OCI-LY1 (cell line): ENCODE results near the gene SLAIN1.

Source experiments
- H2AFZ ChIP-seq: fragments of 200-600 bp; sonication (generic), shearing (Covaris generic); 2 replicates; pipeline ENCODE4 v1.6.0; 2014; ENCODE audit warnings: antibody characterized with exemption, mild to moderate bottlenecking, low read length
- H3F3A ChIP-seq: fragments of 200-600 bp; sonication (generic), shearing (Covaris generic); 2 replicates; pipeline ENCODE4 v1.6.0; 2014; ENCODE audit warnings: mild to moderate bottlenecking, antibody characterized with exemption, low read length, moderate library complexity; ENCODE audit not compliant: insufficient read depth
- H3K27ac ChIP-seq: fragments of 200-600 bp; sonication (generic); 2 replicates; pipeline ENCODE4 v1.5.1; 2014; ENCODE audit warnings: low read length, mixed run types, mild to moderate bottlenecking, low read depth; ENCODE audit not compliant: poor library complexity, severe bottlenecking
- H3K27me3 ChIP-seq: fragments of 200-600 bp; sonication (generic); 2 replicates; pipeline ENCODE4 v1.6.0; 2014; ENCODE audit warnings: antibody characterized with exemption, mild to moderate bottlenecking, low read length, moderate library complexity; ENCODE audit not compliant: insufficient read depth
- H3K36me3 ChIP-seq: fragments of 200-600 bp; sonication (generic); 2 replicates; pipeline ENCODE4 v1.6.1; 2014; ENCODE audit warnings: mild to moderate bottlenecking, antibody characterized with exemption, low read length, moderate library complexity, mixed read lengths; ENCODE audit not compliant: insufficient read depth
- H3K4me1 ChIP-seq: fragments of 200-600 bp; sonication (generic); 2 replicates; pipeline ENCODE4 v1.5.1; 2014; ENCODE audit warnings: mild to moderate bottlenecking, low read length, moderate library complexity; ENCODE audit not compliant: insufficient read depth, severe bottlenecking
- H3K4me2 ChIP-seq: fragments of 200-600 bp; sonication (generic), shearing (Covaris generic); 2 replicates; pipeline ENCODE4 v1.6.1; 2014; ENCODE audit warnings: low read length
- H3K4me3 ChIP-seq: fragments of 200-600 bp; sonication (generic); 2 replicates; pipeline ENCODE4 v1.5.1; 2014; ENCODE audit warnings: low read length, low read depth, mild to moderate bottlenecking, mixed read lengths; ENCODE audit not compliant: poor library complexity, severe bottlenecking
- H3K79me2 ChIP-seq: fragments of 200-600 bp; shearing (Covaris generic); 2 replicates; pipeline ENCODE4 v1.6.1; 2016; ENCODE audit warnings: mixed run types, low read length, mixed read lengths; ENCODE audit not compliant: insufficient read depth
- H3K9ac ChIP-seq: fragments of 200-600 bp; sonication (generic), shearing (Covaris generic); 2 replicates; pipeline ENCODE4 v1.6.1; 2014; ENCODE audit warnings: mild to moderate bottlenecking, low read length, mixed read lengths
- H3K9me2 ChIP-seq: fragments of 200-600 bp; sonication (generic), shearing (Covaris generic); 2 replicates; pipeline ENCODE4 v1.6.1; 2014; ENCODE audit warnings: low read depth, mild to moderate bottlenecking, low read length, mixed read lengths
- H3K9me3 ChIP-seq: fragments of 200-600 bp; shearing (Covaris generic); 2 replicates; pipeline ENCODE4 v1.6.1; 2014; ENCODE audit warnings: low read length, mixed read lengths
- H4K20me1 ChIP-seq: fragments of 200-600 bp; sonication (generic), shearing (Covaris generic); 2 replicates; pipeline ENCODE4 v1.6.0; 2016; ENCODE audit warnings: mild to moderate bottlenecking, low read length; ENCODE audit not compliant: insufficient read depth
- EZH2 ChIP-seq: fragments of 200-600 bp; sonication (generic), shearing (Covaris generic); IDR thresholded peaks from 2 replicates; pipeline ENCODE4 v1.8.0; 2017; ENCODE audit warnings: borderline replicate concordance, mixed run types, mild to moderate bottlenecking, antibody characterized with exemption, low read length, moderate library complexity, mixed read lengths
- TF ChIP-seq, protein P1 (sequence below): fragments of 200-600 bp; sonication (generic), shearing (Covaris generic); IDR thresholded peaks from 2 replicates; pipeline ENCODE4 v1.5.1; 2017; ENCODE audit warnings: mild to moderate bottlenecking, antibody characterized with exemption, low read length, moderate library complexity, mixed read lengths

The SLAIN1 gene

GRCh38 chr13:77789376-77789775, 91.9 kb downstream of the SLAIN1 start:
- TF ChIP-seq EZH2 = no peak
- TF ChIP-seq, protein P1, sequence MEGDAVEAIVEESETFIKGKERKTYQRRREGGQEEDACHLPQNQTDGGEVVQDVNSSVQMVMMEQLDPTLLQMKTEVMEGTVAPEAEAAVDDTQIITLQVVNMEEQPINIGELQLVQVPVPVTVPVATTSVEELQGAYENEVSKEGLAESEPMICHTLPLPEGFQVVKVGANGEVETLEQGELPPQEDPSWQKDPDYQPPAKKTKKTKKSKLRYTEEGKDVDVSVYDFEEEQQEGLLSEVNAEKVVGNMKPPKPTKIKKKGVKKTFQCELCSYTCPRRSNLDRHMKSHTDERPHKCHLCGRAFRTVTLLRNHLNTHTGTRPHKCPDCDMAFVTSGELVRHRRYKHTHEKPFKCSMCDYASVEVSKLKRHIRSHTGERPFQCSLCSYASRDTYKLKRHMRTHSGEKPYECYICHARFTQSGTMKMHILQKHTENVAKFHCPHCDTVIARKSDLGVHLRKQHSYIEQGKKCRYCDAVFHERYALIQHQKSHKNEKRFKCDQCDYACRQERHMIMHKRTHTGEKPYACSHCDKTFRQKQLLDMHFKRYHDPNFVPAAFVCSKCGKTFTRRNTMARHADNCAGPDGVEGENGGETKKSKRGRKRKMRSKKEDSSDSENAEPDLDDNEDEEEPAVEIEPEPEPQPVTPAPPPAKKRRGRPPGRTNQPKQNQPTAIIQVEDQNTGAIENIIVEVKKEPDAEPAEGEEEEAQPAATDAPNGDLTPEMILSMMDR = no peak
- no peak overlapping the region for H2AFZ ChIP-seq

DNA sequence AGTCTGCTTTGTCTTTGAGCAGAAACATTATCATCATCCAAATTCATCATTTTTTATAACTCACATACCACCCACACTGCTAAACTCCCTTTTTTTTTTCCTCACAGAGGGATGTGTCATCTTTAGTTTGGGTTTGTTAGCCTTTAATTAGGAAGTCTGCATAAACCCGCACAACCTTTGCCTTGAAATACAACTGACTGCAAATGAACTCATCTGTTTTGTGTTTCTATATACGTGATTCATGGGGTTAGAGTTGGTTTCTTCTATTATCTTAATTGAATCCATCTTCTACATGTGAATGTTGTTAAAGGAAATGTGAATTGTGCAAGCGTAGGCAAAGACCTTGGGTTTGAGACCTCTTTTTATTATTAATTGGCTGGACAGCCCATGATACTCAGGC, 102.7 kb downstream of the SLAIN1 start:
- Histone ChIP-seq H3K4me2 (no peak overlapping the region), H3K4me1 (no peaks in the 10 kb centered on the region), H4K20me1 (no peaks in the 10 kb centered on the region), H3K9me3 (no peaks in the 10 kb centered on the region), H3K4me3 (no peak overlapping the region), H3K36me3 (no peaks in the 10 kb centered on the region), H3K27ac (no peak overlapping the region), H3K9ac (no peak overlapping the region), H3K79me2 (no peaks in the 10 kb centered on the region), H2AFZ (no peak overlapping the region), H3K9me2 (no peaks in the 10 kb centered on the region), H3F3A (no peaks in the 10 kb centered on the region), H3K27me3 (no peaks in the 10 kb centered on the region)
- no peak for TF ChIP-seq EZH2
- TF ChIP-seq, protein P1 = no peak

More at GRCh38 chr13:77789376-77789775, 91.9 kb downstream of the SLAIN1 start:
- H3K4me1 ChIP-seq = no peaks in the 10 kb centered on the region
- H3K4me3 ChIP-seq = no peak overlapping the region
- peaks cover 3% of the 10 kb centered on the region; the same call in 1 of the 2 replicates for H3K9me3 ChIP-seq
- H3K79me2 ChIP-seq = no peaks in the 10 kb centered on the region
- H3F3A ChIP-seq = no peaks in the 10 kb centered on the region
- H3K9ac ChIP-seq = no peak overlapping the region
- no peak overlapping the region for H3K27ac ChIP-seq
- H3K36me3 ChIP-seq = no peaks in the 10 kb centered on the region
- no peak overlapping the region for H3K4me2 ChIP-seq
- H4K20me1 ChIP-seq = no peaks in the 10 kb centered on the region
- H3K27me3 ChIP-seq = no peaks in the 10 kb centered on the region
- H3K9me2 ChIP-seq = no peaks in the 10 kb centered on the region

DNA sequence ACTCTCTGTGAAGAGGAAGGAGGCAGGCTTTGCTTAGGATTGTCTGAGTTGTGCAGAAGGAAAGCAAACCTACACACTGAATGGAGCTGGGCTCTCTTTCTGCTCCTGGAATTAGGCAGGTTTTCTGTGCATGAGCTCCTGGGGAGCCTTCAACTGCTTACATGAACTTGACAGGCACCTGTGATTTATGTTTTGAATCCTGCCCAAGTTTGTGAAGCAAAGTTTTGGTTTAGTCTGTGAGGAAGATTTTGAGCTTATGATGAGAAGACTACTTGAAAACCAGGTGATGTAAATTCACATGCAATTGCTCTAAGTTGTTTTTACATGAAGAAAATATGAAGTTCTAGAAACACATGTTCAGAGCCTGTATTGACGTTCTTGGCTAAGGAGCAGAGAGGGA, 109.0 kb downstream of the SLAIN1 start:
- no peaks in the 10 kb centered on the region for H3K4me1 ChIP-seq
- no peak overlapping the region for H2AFZ ChIP-seq
- no peak overlapping the region for H3K4me3 ChIP-seq
- no peak overlapping the region for H3K4me2 ChIP-seq
- H4K20me1 ChIP-seq = no peaks in the 10 kb centered on the region
- H3K36me3 ChIP-seq = no peaks in the 10 kb centered on the region
- no peak for TF ChIP-seq EZH2
- TF ChIP-seq, protein P1 = no peak
- no peaks in the 10 kb centered on the region for H3K79me2 ChIP-seq
- H3F3A ChIP-seq = no peaks in the 10 kb centered on the region
- no peaks in the 10 kb centered on the region for H3K27me3 ChIP-seq
- H3K9me3 ChIP-seq = no peaks in the 10 kb centered on the region
- H3K9ac ChIP-seq = no peak overlapping the region
- no peak overlapping the region for H3K27ac ChIP-seq
- no peaks in the 10 kb centered on the region for H3K9me2 ChIP-seq
